ENCODE data around the gene MS4A4E. TPM values are rescaled to one million over a fixed set of nuclear protein-coding genes. Genes with fewer than 3 reads are reported as not detected.

The MS4A4E gene
- total RNA-seq, 1 donor from 2014 or later = 2.7 TPM

DNA sequence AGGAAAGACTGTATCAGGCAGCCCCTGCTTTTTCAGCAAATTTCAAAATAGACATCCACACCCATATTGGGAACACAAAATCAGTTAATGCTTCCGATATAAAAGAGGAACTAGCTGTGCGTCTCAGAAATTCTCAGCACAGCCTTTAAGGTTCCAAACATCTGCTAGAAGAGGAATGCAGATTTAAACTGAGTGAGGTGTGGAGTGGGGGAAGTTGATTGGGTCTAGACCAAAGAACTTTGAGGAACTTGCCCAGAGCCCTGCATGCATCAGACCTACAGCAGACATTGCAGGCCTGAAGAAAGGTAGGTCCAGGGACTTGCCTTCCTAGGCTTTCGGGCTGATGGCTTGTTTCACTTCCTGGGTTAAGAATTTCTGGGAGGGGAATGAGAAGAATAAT, 37.5 kb upstream of the MS4A4E start, which contains the start of gene MS4A4A:
MS4A4A (plus strand) TSS at position 255 of the 400 bp plus-strand sequence; CDS start at position 265, 10 bp downstream.
- no peaks in the 10 kb centered on the region for H3K27me3 ChIP-seq (ENCODE audit: low read depth)
- no peaks in the 10 kb centered on the region for H3K4me1 ChIP-seq
- H3K36me3 ChIP-seq = no peaks in the 10 kb centered on the region
- intact Hi-C loops (cut with DNase I) = no loop called here
- peak; percentile 65 to 89 for ATAC-seq
- TF ChIP-seq, protein P1, sequence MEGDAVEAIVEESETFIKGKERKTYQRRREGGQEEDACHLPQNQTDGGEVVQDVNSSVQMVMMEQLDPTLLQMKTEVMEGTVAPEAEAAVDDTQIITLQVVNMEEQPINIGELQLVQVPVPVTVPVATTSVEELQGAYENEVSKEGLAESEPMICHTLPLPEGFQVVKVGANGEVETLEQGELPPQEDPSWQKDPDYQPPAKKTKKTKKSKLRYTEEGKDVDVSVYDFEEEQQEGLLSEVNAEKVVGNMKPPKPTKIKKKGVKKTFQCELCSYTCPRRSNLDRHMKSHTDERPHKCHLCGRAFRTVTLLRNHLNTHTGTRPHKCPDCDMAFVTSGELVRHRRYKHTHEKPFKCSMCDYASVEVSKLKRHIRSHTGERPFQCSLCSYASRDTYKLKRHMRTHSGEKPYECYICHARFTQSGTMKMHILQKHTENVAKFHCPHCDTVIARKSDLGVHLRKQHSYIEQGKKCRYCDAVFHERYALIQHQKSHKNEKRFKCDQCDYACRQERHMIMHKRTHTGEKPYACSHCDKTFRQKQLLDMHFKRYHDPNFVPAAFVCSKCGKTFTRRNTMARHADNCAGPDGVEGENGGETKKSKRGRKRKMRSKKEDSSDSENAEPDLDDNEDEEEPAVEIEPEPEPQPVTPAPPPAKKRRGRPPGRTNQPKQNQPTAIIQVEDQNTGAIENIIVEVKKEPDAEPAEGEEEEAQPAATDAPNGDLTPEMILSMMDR (IDR thresholded peaks at IDR 0.05) = no peak
- no peaks in the 10 kb centered on the region for H3K9me3 ChIP-seq
- DNase-seq = peak; percentile 51
- peak within 1 kb of the TSS; percentile 72 for H3K27ac ChIP-seq
- peak within 1 kb of the TSS; percentile 35 for H3K4me3 ChIP-seq

GRCh38 chr11:60274416-60274815, 31.5 kb upstream of the MS4A4E start:
- Histone ChIP-seq H3K4me1 (no peaks in the 10 kb centered on the region), H3K36me3 (no peaks in the 10 kb centered on the region), H3K4me3 (no peak overlapping the region), H3K27me3 (ENCODE audit: low read depth) (no peaks in the 10 kb centered on the region), H3K9me3 (peaks cover 8% of the 10 kb centered on the region), H3K27ac (no peak overlapping the region)
- intact Hi-C loops (cut with DNase I) = no loop called here
- TF ChIP-seq, protein P1 (IDR thresholded peaks at IDR 0.05) = no peak
- DNase-seq (no peak), ATAC-seq (peak; percentile 68 to 81)

DNA sequence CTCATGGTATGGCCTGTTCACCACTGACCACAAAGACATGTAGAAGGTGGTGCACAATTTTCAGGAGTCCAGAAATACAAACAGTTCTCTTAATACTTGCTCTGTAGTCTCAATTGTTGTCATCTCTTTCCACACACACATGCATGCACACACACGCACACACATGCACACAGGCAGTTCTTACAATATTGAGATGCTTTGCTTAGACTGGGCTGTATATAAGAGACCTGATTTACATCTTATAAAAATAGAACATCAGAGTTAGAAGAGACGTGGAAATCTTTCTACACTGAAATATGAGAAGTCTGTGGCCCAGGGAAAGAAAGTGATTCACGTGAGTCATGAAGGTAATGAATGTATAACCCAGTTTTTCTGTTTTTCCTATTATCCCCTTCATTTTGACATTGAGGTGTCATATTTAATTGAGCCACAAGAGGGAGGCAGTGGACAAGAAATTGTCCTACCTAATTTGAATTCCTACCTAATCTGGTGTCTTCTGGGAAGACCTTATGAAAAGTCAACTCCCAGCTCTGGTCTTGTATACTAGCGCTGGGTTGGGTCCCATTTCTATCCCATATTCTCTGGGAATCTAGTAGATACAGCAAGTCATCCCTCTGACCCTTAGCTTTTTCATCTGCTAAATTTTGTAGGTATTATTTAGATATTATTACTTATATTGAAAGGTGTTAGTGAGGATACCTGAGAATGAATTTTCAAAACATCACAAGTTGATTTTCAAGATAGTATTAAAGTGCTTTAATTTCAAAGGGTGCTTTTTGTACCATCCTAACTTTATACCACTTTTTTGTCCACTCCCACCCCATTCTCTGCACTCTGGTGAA, 22.7 kb upstream of the MS4A4E start:
- DNase-seq (no peak), ATAC-seq (peak; percentile 61 to 70)
- Histone ChIP-seq H3K9me3 (peaks cover 8% of the 10 kb centered on the region), H3K27ac (no peak overlapping the region), H3K4me1 (no peaks in the 10 kb centered on the region), H3K27me3 (ENCODE audit: low read depth) (no peaks in the 10 kb centered on the region), H3K36me3 (no peaks in the 10 kb centered on the region), H3K4me3 (no peak overlapping the region)
- TF ChIP-seq, protein P1 (IDR thresholded peaks at IDR 0.05) = peak; percentile 61
- intact Hi-C loops (cut with DNase I) = no loop called here

- Histone ChIP-seq H3K27ac (no peak overlapping the region), H3K4me3 (no peak overlapping the region), H3K9me3 (no peaks in the 10 kb centered on the region), H3K4me1 (no peaks in the 10 kb centered on the region), H3K36me3 (no peaks in the 10 kb centered on the region), H3K27me3 (ENCODE audit: low read depth) (no peaks in the 10 kb centered on the region)
- DNase-seq (no peak), ATAC-seq (no peak)
- TF ChIP-seq, protein P1 (IDR thresholded peaks at IDR 0.05) = no peak
- intact Hi-C loops (cut with DNase I) = no loop called here
Observed at GRCh38 chr11:60264644-60265043, 21.7 kb upstream of the MS4A4E start.

GRCh38 chr11:60263402-60263801, 20.5 kb upstream of the MS4A4E start:
- TF ChIP-seq, protein P1 (IDR thresholded peaks at IDR 0.05) = no peak
- no peak overlapping the region for H3K4me3 ChIP-seq
- no peaks in the 10 kb centered on the region for H3K27me3 ChIP-seq (ENCODE audit: low read depth)
- DNase-seq (no peak), ATAC-seq (peak in 1 of 2 donors; percentile 46)
- H3K27ac ChIP-seq = no peak overlapping the region
- no peaks in the 10 kb centered on the region for H3K4me1 ChIP-seq
- intact Hi-C loops (cut with DNase I) = no loop called here
- no peaks in the 10 kb centered on the region for H3K36me3 ChIP-seq
- no peaks in the 10 kb centered on the region for H3K9me3 ChIP-seq
